ENCODE data around the gene DBI.

The DBI gene

GRCh38 chr2:119341684-119342083 lies 25.1 kb upstream of the DBI start:
- H3K27ac ChIP-seq, result no peak overlapping the region
- TF ChIP-seq ZFX (IDR thresholded peaks at IDR 0.05), result no peak
- TF ChIP-seq CTCF (conservative IDR thresholded peaks at IDR 0.05), result no peak

GRCh38 chr2:119349289-119349688 lies 17.5 kb upstream of the DBI start:
- no peak for TF ChIP-seq CTCF (conservative IDR thresholded peaks at IDR 0.05)
- TF ChIP-seq ZFX (IDR thresholded peaks at IDR 0.05), result no peak
- no peak overlapping the region for H3K27ac ChIP-seq

GRCh38 chr2:119350311-119350998 lies 16.3 kb upstream of the DBI start:
- no peak overlapping the region for H3K27ac ChIP-seq
- TF ChIP-seq ZFX (IDR thresholded peaks at IDR 0.05) (no peak), CTCF (conservative IDR thresholded peaks at IDR 0.05) (no peak)

- TF ChIP-seq ZFX (IDR thresholded peaks at IDR 0.05), result no peak
- no peak overlapping the region for H3K27ac ChIP-seq
These were observed 14.4 kb upstream of the DBI start for GRCh38 chr2:119352357-119352756.

- H3K27ac ChIP-seq, result no peak overlapping the region
These were observed 11.9 kb upstream of the DBI start for GRCh38 chr2:119354860-119355259.

GRCh38 chr2:119359774-119360173 lies 7.0 kb upstream of the DBI start:
- H3K27ac ChIP-seq, result no peak overlapping the region
- TF ChIP-seq ZFX (IDR thresholded peaks at IDR 0.05) (no peak), CTCF (conservative IDR thresholded peaks at IDR 0.05) (no peak)

More at GRCh38 chr2:119354860-119355259, 11.9 kb upstream of the DBI start:
- no peak for TF ChIP-seq CTCF (conservative IDR thresholded peaks at IDR 0.05)
- no peak for TF ChIP-seq ZFX (IDR thresholded peaks at IDR 0.05)

GRCh38 chr2:119360423-119360966 lies 6.3 kb upstream of the DBI start:
- TF ChIP-seq ZFX (IDR thresholded peaks at IDR 0.05), result no peak
- no peak for TF ChIP-seq CTCF (conservative IDR thresholded peaks at IDR 0.05)
- H3K27ac ChIP-seq, result no peak overlapping the region

GRCh38 chr2:119364798-119365197 lies 2.0 kb upstream of the DBI start:
- TF ChIP-seq ZFX (IDR thresholded peaks at IDR 0.05) (no peak), CTCF (conservative IDR thresholded peaks at IDR 0.05) (no peak)
- H3K27ac ChIP-seq, result peak overlapping the region; percentile 30; the same call in 1 of the 2 replicates
